Endodermal cell (in vitro differentiated cells): ENCODE data around the gene STX1A. TPM values are rescaled to one million over a fixed set of nuclear protein-coding genes. Genes with fewer than 3 reads are reported as not detected.
"Not testable (repeated sequence)": the region's sequence is repeated elsewhere in the genome, so short reads cannot be mapped to it uniquely, and the experiment has no call there.

Source experiments
- DNase-seq: peaks from one replicate; pipeline ENCODE4 v3.0.0-alpha.2; 2017
- H3K27ac ChIP-seq: 2 replicates; pipeline ENCODE4 v1.5.1; 2013; ENCODE audit warnings: mild to moderate bottlenecking, low read depth, low read length, moderate library complexity
- H3K27me3 ChIP-seq: 2 replicates; pipeline ENCODE4 v1.6.1; 2013; ENCODE audit warnings: mild to moderate bottlenecking, low read length, moderate library complexity; ENCODE audit not compliant: insufficient read depth, control insufficient read depth, poor library complexity, severe bottlenecking
- H3K36me3 ChIP-seq: 2 replicates; pipeline ENCODE4 v1.7.0; 2013; ENCODE audit warnings: mild to moderate bottlenecking, low read length, moderate library complexity; ENCODE audit not compliant: control insufficient read depth, insufficient read depth
- H3K4me1 ChIP-seq: one replicate; pipeline ENCODE4 v1.7.0; 2013; ENCODE audit warnings: low read length; ENCODE audit not compliant: control insufficient read depth, insufficient read depth
- H3K4me3 ChIP-seq: 2 replicates; pipeline ENCODE4 v1.5.1; 2013; ENCODE audit warnings: mild to moderate bottlenecking, low read length, moderate library complexity
- H3K9ac ChIP-seq: 2 replicates; pipeline ENCODE4 v1.6.1; 2013; ENCODE audit warnings: mild to moderate bottlenecking, low read length, moderate library complexity; ENCODE audit not compliant: poor library complexity, severe bottlenecking; ENCODE audit errors: extremely low read depth
- H3K9me3 ChIP-seq: 2 replicates; pipeline ENCODE4 v1.6.1; 2013; ENCODE audit warnings: mild to moderate bottlenecking, low read length, moderate library complexity; ENCODE audit not compliant: control insufficient read depth
- H3K27ac Mint-ChIP-seq: 2 replicates; pipeline ENCODE4 v1.8.0; 2020; ENCODE audit warnings: mixed read lengths
- H3K27me3 Mint-ChIP-seq: 2 replicates; pipeline ENCODE4 v1.8.0; 2021; ENCODE audit warnings: mild to moderate bottlenecking, mixed read lengths; ENCODE audit not compliant: insufficient read depth
- H3K36me3 Mint-ChIP-seq: 2 replicates; pipeline ENCODE4 v1.8.0; 2020; ENCODE audit warnings: low read depth, mixed read lengths
- H3K4me1 Mint-ChIP-seq: 2 replicates; pipeline ENCODE4 v1.8.0; 2020; ENCODE audit warnings: mixed read lengths
- H3K4me3 Mint-ChIP-seq: 2 replicates; pipeline ENCODE4 v1.8.0; 2020; ENCODE audit warnings: mild to moderate bottlenecking, moderate library complexity, mixed read lengths
- H3K9me3 Mint-ChIP-seq: 2 replicates; pipeline ENCODE4 v1.8.0; 2020; ENCODE audit warnings: mild to moderate bottlenecking, mixed read lengths
- whole genome bisulfite sequencing, 2 experiments: methylation state at CpG; one replicate each; pipeline versions ENCODE4 v1.1.5 to v1.1.7; 2013; ENCODE audit warnings: missing lambda C conversion rate in 2 of 2, mixed read lengths in 1 of 2; ENCODE audit not compliant: insufficient coverage in 1 of 2, insufficient read length in 1 of 2; 5-methylcytosine and 5-hydroxymethylcytosine counted together
- total RNA-seq, 2 donors: library from RNA; stranded (reverse); fragmentation: NEBNext Ultra II Directional in 1 of 2; extraction: Animal tissue kit (Norgen Biotek cat#: 25700) in 1 of 2; gene quantifications; 2 replicates in 1 of 2; 3 replicates in 1 of 2; pipeline ENCODE4 v1.2.1, GENCODE V29; 2021
- TF ChIP-seq, protein P1 (sequence below): fragments of 200-600 bp; sonication (generic); conservative IDR thresholded peaks from 2 replicates; pipeline ENCODE4 v1.5.0; 2021; ENCODE audit warnings: antibody characterized with exemption, mild to moderate bottlenecking

STX1A gene
- total RNA-seq, 2 donors from 2014 or later: 23.0 to 34.4 TPM

DNA sequence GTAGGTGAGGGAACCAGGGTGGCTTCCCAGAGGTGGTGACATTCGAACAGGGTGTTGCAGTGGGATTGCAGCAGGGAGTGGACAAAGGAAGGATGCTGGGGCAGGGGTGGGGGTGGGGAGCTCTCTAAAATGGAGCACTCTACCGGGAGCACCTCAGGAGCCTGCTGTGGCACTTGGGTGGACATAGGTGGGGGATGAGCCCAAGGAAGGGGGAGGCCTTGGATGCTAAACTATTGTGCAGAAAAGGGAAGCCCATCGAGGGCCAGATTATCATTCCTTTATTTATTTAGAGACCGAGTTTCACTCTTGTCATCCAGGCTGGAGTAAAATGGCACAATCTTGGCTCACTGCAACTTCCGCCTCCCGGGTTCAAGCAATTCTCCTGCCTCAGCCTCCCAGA, 3.3 kb upstream of the STX1A start:
- Histone ChIP-seq H3K36me3 (no peaks in the 10 kb centered on the region), H3K4me3 (no peak overlapping the region), H3K27me3 (peaks cover 19% of the 10 kb centered on the region), H3K27ac (no peak overlapping the region), H3K9ac (no peak overlapping the region), H3K9me3 (no peaks in the 10 kb centered on the region), H3K4me1 (peaks cover 4% of the 10 kb centered on the region)
- DNase-seq: no peak
- TF ChIP-seq, protein P1, sequence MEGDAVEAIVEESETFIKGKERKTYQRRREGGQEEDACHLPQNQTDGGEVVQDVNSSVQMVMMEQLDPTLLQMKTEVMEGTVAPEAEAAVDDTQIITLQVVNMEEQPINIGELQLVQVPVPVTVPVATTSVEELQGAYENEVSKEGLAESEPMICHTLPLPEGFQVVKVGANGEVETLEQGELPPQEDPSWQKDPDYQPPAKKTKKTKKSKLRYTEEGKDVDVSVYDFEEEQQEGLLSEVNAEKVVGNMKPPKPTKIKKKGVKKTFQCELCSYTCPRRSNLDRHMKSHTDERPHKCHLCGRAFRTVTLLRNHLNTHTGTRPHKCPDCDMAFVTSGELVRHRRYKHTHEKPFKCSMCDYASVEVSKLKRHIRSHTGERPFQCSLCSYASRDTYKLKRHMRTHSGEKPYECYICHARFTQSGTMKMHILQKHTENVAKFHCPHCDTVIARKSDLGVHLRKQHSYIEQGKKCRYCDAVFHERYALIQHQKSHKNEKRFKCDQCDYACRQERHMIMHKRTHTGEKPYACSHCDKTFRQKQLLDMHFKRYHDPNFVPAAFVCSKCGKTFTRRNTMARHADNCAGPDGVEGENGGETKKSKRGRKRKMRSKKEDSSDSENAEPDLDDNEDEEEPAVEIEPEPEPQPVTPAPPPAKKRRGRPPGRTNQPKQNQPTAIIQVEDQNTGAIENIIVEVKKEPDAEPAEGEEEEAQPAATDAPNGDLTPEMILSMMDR: no peak
- Mint-ChIP-seq H3K27ac (no peak overlapping the region), H3K4me1 (no peaks in the 10 kb centered on the region), H3K27me3 (peaks cover 33% of the 10 kb centered on the region), H3K36me3 (no peaks in the 10 kb centered on the region), H3K4me3 (no peak overlapping the region), H3K9me3 (no peaks in the 10 kb centered on the region)
- WGBS, 2 experiments: 85 to 97% methylated on average over 4 to 6 of the region's 6 CpGs

DNA sequence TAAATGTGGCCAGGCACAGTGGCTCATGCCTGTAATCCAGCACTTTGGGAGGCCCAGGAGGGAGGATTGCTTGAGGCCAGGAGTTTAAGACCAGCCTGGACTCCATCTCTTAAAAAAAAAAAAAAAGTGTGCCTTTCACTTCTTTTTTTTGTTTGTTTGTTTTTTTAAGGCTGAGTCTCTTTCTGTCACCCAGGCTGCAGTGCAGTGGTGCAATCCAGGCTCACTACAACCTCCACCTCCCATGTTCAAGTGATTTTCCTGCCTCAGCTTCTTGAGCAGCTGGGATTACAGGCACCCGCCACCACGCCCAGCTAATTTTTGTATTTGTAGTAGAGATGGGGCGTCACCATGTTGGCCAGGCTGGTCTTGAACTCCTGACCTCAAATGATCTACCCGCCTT, 2.7 kb upstream of the STX1A start:
- H3K4me3 ChIP-seq, H3K36me3 ChIP-seq, H3K9ac ChIP-seq, H3K27ac Mint-ChIP-seq, H3K36me3 Mint-ChIP-seq, H3K4me1 ChIP-seq, H3K4me3 Mint-ChIP-seq, H3K9me3 Mint-ChIP-seq, H3K4me1 Mint-ChIP-seq, H3K9me3 ChIP-seq, H3K27ac ChIP-seq, DNase-seq: not testable (repeated sequence)
- 82% methylated on average over 2 to 4 of the region's 4 CpGs for WGBS, 2 experiments
- peaks cover 19% of the 10 kb centered on the region for H3K27me3 ChIP-seq
- peaks cover 36% of the 10 kb centered on the region for H3K27me3 Mint-ChIP-seq

DNA sequence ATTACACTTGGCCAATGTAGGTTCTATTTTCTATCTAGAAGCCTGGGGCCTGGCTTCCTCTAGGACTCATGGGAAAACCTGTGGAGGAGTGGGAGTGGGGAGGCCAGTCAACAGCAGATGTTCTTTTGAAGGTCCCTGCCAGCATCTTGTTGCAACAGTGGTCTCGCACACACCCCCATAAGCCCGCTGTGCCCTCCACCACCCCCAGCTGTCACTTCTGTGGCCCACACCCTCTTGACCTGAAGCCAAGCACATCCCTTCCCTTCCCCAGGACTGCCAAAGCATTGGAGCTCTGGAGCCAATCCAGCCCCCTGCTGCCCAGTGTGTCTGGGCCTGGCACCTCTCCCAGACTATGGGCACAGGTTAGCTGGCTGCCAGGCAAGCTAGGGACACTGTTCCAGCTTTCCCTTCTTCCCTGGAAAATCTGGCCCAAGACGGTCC, 1.9 kb upstream of the STX1A start:
- Histone ChIP-seq H3K9ac (no peak overlapping the region), H3K4me3 (no peak overlapping the region), H3K4me1 (peaks cover 4% of the 10 kb centered on the region), H3K27ac (no peak overlapping the region), H3K9me3 (no peaks in the 10 kb centered on the region), H3K27me3 (peaks cover 19% of the 10 kb centered on the region), H3K36me3 (no peaks in the 10 kb centered on the region)
- DNase-seq: no peak
- Mint-ChIP-seq H3K4me3 (no peak overlapping the region), H3K27ac (no peak overlapping the region), H3K36me3 (no peaks in the 10 kb centered on the region), H3K4me1 (no peaks in the 10 kb centered on the region), H3K9me3 (no peaks in the 10 kb centered on the region), H3K27me3 (peaks cover 36% of the 10 kb centered on the region)
- 82 to 85% methylated on average over 2 to 3 of the region's 3 CpGs for WGBS, 2 experiments
- TF ChIP-seq, protein P1: no peak

DNA sequence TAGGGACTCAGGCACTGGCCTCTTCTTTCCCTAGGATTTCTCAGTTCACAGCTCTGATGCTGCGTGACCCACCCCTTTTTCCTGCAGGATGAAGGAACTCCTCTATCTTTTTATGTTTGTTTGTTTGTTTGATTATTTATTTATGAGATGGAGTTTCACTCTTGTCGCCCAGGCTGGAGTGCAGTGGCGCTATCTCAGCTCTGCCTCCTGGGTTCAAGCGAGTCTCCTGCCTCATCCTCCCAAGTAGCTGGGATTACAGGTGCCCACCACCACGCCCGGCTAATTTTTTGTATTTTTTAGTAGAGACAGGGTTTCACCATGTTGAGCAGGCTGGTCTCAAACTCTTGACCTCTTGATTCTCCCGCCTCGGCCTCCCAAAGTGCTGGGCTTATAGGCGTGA, 974 bp upstream of the STX1A start:
- WGBS, 2 experiments: 93% methylated on average over 8 to 9 of the region's 9 CpGs
- not testable (repeated sequence) for H3K4me1 Mint-ChIP-seq, H3K36me3 Mint-ChIP-seq, H3K4me1 ChIP-seq, H3K9me3 ChIP-seq, H3K27ac Mint-ChIP-seq, H3K9me3 Mint-ChIP-seq, H3K4me3 ChIP-seq, H3K27ac ChIP-seq, H3K9ac ChIP-seq, H3K36me3 ChIP-seq, DNase-seq
- peaks cover 36% of the 10 kb centered on the region for H3K27me3 Mint-ChIP-seq
- H3K4me3 Mint-ChIP-seq: peak overlapping the region; percentile 60
- peaks cover 19% of the 10 kb centered on the region for H3K27me3 ChIP-seq
